ENCODE results near the gene ZCCHC7.

- TF ChIP-seq, protein P1, sequence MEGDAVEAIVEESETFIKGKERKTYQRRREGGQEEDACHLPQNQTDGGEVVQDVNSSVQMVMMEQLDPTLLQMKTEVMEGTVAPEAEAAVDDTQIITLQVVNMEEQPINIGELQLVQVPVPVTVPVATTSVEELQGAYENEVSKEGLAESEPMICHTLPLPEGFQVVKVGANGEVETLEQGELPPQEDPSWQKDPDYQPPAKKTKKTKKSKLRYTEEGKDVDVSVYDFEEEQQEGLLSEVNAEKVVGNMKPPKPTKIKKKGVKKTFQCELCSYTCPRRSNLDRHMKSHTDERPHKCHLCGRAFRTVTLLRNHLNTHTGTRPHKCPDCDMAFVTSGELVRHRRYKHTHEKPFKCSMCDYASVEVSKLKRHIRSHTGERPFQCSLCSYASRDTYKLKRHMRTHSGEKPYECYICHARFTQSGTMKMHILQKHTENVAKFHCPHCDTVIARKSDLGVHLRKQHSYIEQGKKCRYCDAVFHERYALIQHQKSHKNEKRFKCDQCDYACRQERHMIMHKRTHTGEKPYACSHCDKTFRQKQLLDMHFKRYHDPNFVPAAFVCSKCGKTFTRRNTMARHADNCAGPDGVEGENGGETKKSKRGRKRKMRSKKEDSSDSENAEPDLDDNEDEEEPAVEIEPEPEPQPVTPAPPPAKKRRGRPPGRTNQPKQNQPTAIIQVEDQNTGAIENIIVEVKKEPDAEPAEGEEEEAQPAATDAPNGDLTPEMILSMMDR (IDR thresholded peaks at IDR 0.05): no peak
- TF ChIP-seq EP300 (IDR thresholded peaks at IDR 0.05) (no peak), POLR2A (IDR thresholded peaks at IDR 0.05) (no peak)
Observed at GRCh38 chr9:37378613-37379004, 258.2 kb downstream of the ZCCHC7 start.
